HFFc6 (cell line): ENCODE results near the gene ITIH3. TPM values are rescaled to one million over a fixed set of nuclear protein-coding genes. Genes with fewer than 3 reads are reported as not detected.

Experiments
- DNase-seq: peaks from one replicate; pipeline ENCODE4 v3.0.0-alpha.2; 2018
- H3K27ac Mint-ChIP-seq: 2 replicates; pipeline ENCODE4 v1.8.0; 2020; ENCODE audit warnings: mild to moderate bottlenecking, mixed read lengths
- H3K27me3 Mint-ChIP-seq: 2 replicates; pipeline ENCODE4 v1.8.0; 2021; ENCODE audit warnings: mild to moderate bottlenecking, moderate library complexity, mixed read lengths; ENCODE audit not compliant: insufficient read depth
- H3K36me3 Mint-ChIP-seq: 2 replicates; pipeline ENCODE4 v1.8.0; 2021; ENCODE audit warnings: low read depth, mixed read lengths
- H3K4me1 Mint-ChIP-seq: 2 replicates; pipeline ENCODE4 v1.8.0; 2020; ENCODE audit warnings: low read depth, mixed read lengths
- H3K4me3 Mint-ChIP-seq: 2 replicates; pipeline ENCODE4 v1.8.0; 2020; ENCODE audit warnings: mild to moderate bottlenecking, moderate library complexity, mixed read lengths
- H3K9me3 Mint-ChIP-seq: 2 replicates; pipeline ENCODE4 v1.8.0; 2020; ENCODE audit warnings: mild to moderate bottlenecking, mixed read lengths
- microRNA-seq: library from miRNA; unstranded; fragments of <30 nt; microRNA quantifications from one replicate; pipeline ENCODE4, GENCODE V29; 2019
- total RNA-seq, 6 experiments: library from RNA; stranded (reverse); fragmentation: NEBNext Ultra II Directional; extraction: Animal tissue kit (Norgen Biotek cat#: 25700); gene quantifications; 2 replicates in 1 of 6; 3 replicates in 5 of 6; pipeline ENCODE4 v1.2.3, GENCODE V29; 2021
- TF ChIP-seq, protein P1 (sequence below): fragments of 200-600 bp; sonication (generic); IDR thresholded peaks from 2 replicates; pipeline ENCODE4 v1.5.0; 2021; ENCODE audit warnings: antibody characterized with exemption, mild to moderate bottlenecking

Gene ITIH3
- total RNA-seq, 6 experiments from 2014 or later: 0.59 to 1.3 (median 0.70) TPM

DNA sequence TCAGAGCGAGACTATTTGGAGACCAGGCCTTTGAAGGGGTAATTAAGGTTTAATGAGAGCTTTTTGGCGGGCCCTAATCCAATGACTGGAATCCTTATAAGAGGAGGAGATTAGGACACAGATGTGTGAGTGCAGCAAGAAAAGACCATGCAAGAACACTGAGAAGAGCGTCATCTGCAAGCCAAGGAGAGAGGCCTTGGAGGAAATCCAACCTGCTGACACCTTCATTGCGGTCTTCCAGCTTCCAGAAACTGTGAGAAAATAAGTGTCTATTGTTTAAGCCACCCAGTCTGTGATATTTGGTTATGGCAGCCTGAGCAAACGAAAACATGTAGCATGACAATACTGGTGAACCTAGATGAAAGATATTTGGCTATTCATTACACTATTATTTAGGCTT, 63.3 kb downstream of the ITIH3 start:
- DNase-seq: no peak
- H3K4me3 Mint-ChIP-seq: no peak overlapping the region
- H3K9me3 Mint-ChIP-seq: no peaks in the 10 kb centered on the region
- no peaks in the 10 kb centered on the region; the same call in 1 of the 2 replicates for H3K27me3 Mint-ChIP-seq
- no peaks in the 10 kb centered on the region for H3K4me1 Mint-ChIP-seq
- no peak overlapping the region for H3K27ac Mint-ChIP-seq
- TF ChIP-seq, protein P1, sequence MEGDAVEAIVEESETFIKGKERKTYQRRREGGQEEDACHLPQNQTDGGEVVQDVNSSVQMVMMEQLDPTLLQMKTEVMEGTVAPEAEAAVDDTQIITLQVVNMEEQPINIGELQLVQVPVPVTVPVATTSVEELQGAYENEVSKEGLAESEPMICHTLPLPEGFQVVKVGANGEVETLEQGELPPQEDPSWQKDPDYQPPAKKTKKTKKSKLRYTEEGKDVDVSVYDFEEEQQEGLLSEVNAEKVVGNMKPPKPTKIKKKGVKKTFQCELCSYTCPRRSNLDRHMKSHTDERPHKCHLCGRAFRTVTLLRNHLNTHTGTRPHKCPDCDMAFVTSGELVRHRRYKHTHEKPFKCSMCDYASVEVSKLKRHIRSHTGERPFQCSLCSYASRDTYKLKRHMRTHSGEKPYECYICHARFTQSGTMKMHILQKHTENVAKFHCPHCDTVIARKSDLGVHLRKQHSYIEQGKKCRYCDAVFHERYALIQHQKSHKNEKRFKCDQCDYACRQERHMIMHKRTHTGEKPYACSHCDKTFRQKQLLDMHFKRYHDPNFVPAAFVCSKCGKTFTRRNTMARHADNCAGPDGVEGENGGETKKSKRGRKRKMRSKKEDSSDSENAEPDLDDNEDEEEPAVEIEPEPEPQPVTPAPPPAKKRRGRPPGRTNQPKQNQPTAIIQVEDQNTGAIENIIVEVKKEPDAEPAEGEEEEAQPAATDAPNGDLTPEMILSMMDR: no peak
- peaks cover 9% of the 10 kb centered on the region; the same call in 1 of the 2 replicates for H3K36me3 Mint-ChIP-seq

Small RNA genes within 50 kb of the gene (microRNA-seq; reads per million reads assigned to microRNA genes)
- gene MIR8064: not detected

Other genes starting within 250 kb of the ITIH3 start
- 10 to 100 TPM; 44.1 to 64.2 (median 56.0) TPM for gene PBRM1, start 108.9 kb upstream of the ITIH3 start, total RNA-seq
- gene GNL3, start 108.8 kb upstream of the ITIH3 start, total RNA-seq: 10 to 100 TPM; 77.1 to 87.9 (median 80.9) TPM
- gene GLT8D1, start 89.0 kb upstream of the ITIH3 start, total RNA-seq: 10 to 100 TPM; 72.6 to 90.9 (median 88.5) TPM
- 100 to 1,000 TPM; 179 to 209 (median 193) TPM for gene SPCS1, start 88.7 kb upstream of the ITIH3 start, total RNA-seq
- 10 to 100 TPM; 19.9 to 25.0 (median 21.7) TPM for gene NEK4, start 23.9 kb upstream of the ITIH3 start, total RNA-seq
- gene ITIH1, start 17.2 kb upstream of the ITIH3 start, total RNA-seq: not detected
- gene ITIH4, start 35.9 kb downstream of the ITIH3 start, total RNA-seq: 1 to 10 TPM in 2 of 6 experiments, under 1 TPM in 4; 0.55 to 2.4 (median 0.79) TPM
- gene MUSTN1, start 40.2 kb downstream of the ITIH3 start, total RNA-seq: under 1 TPM in 1 of 6 experiments, not detected in 5; 0.39 TPM
- gene STIMATE, start 102.8 kb downstream of the ITIH3 start, total RNA-seq: 10 to 100 TPM; 18.4 to 25.6 (median 21.7) TPM